A673 (cell line): ENCODE results near the gene TNS1. TPM values are rescaled to one million over a fixed set of nuclear protein-coding genes. Genes with fewer than 3 reads are reported as not detected.

ENCODE experiments used
- BruUV-seq: library from RNA; stranded (reverse); fragments of 400-500 nt; replicated peaks from 2 replicates; lab custom pipeline; 2021; lab: Mats Ljungman, UMichigan
- CTCF ChIA-PET: fragments of 300-600 bp; sonication (Branson Sonifier 250); formaldehyde crosslinking; loops from one replicate; lab custom pipeline; 2022; ENCODE audit warnings: antibody characterized with exemption; lab: Charles Lee
- POLR2A ChIA-PET: fragments of 300-600 bp; sonication (Branson Sonifier 250); formaldehyde crosslinking; loops from one replicate; lab custom pipeline; 2022; ENCODE audit warnings: antibody characterized with exemption; ENCODE audit not compliant: low non-redundant PET; lab: Charles Lee
- DNase-seq: peaks from one replicate; pipeline ENCODE4 v3.0.0-alpha.2; 2015; ENCODE audit warnings: low spot score
- H3K27ac ChIP-seq: fragments of 200-600 bp; sonication (generic); 2 replicates; pipeline ENCODE4 v1.5.1; 2016; ENCODE audit warnings: mixed run types, low read depth, mild to moderate bottlenecking, mixed read lengths, antibody characterized with exemption, low read length; ENCODE audit not compliant: poor library complexity, severe bottlenecking
- H3K27me3 ChIP-seq: fragments of 200-600 bp; sonication (generic); replicated peaks from 2 replicates; pipeline ENCODE4 v1.6.1; 2017; ENCODE audit warnings: mixed run types, low read depth, mild to moderate bottlenecking, mixed read lengths, antibody characterized with exemption, low read length; ENCODE audit not compliant: insufficient read depth, poor library complexity
- H3K36me3 ChIP-seq: fragments of 200-600 bp; sonication (generic); 2 replicates; pipeline ENCODE4 v1.6.1; 2016; ENCODE audit warnings: mixed run types, mild to moderate bottlenecking, mixed read lengths, antibody characterized with exemption, low read length; ENCODE audit not compliant: insufficient read depth, poor library complexity, severe bottlenecking
- H3K4me1 ChIP-seq: fragments of 200-600 bp; sonication (generic); 2 replicates; pipeline ENCODE4 v1.6.1; 2017; ENCODE audit warnings: mixed run types, mild to moderate bottlenecking, mixed read lengths, antibody characterized with exemption, low read length; ENCODE audit not compliant: insufficient read depth, poor library complexity, severe bottlenecking
- H3K4me3 ChIP-seq: fragments of 200-600 bp; sonication (generic); 2 replicates; pipeline ENCODE4 v1.5.1; 2016; ENCODE audit warnings: low read depth, mixed run types, mild to moderate bottlenecking, mixed read lengths, low read length; ENCODE audit not compliant: poor library complexity, severe bottlenecking
- H3K9me3 ChIP-seq: fragments of 200-600 bp; sonication (generic); 2 replicates; pipeline ENCODE4 v1.6.1; 2016; ENCODE audit warnings: mixed run types, low read depth, mild to moderate bottlenecking, mixed read lengths, antibody characterized with exemption, low read length; ENCODE audit not compliant: poor library complexity, severe bottlenecking
- CTCF ChIP-seq: fragments of 300-800, 200-600 bp; sonication (generic); conservative IDR thresholded peaks from 2 replicates; pipeline ENCODE4 v1.5.1; 2017; ENCODE audit warnings: low read depth, mild to moderate bottlenecking, antibody characterized with exemption, low read length, moderate library complexity, mixed read lengths
- EZH2 ChIP-seq: fragments of 200-600 bp; sonication (generic); IDR thresholded peaks from 2 replicates; pipeline ENCODE4 v1.6.1; 2017; ENCODE audit warnings: borderline replicate concordance, low read depth, mild to moderate bottlenecking, mixed read lengths, antibody characterized with exemption, low read length; ENCODE audit not compliant: poor library complexity, severe bottlenecking
- intact Hi-C: fragments of 100-400 bp; cut with micrococcal nuclease; formaldehyde crosslinking; loops from one replicate; pipeline ENCODE4 v1.10.0; 2022; ENCODE audit not compliant: unreplicated experiment
- total RNA-seq: library from RNA; stranded (reverse); gene quantifications from 2 replicates; pipeline ENCODE4 v1.2.3, GENCODE V29; 2021

Gene TNS1
- total RNA-seq, 1 experiment from 2014 or later = 99.6 TPM

GRCh38 chr2:217990389-217990788 lies 12.4 kb downstream of the TNS1 start:
- no peaks in the 10 kb centered on the region for H3K4me1 ChIP-seq
- no peak overlapping the region for H3K4me3 ChIP-seq
- ChIA-PET POLR2A (no interaction called here), CTCF (no interaction called here)
- H3K27me3 ChIP-seq = no peaks in the 10 kb centered on the region
- no peak for DNase-seq
- BruUV-seq = no TSS peak
- H3K9me3 ChIP-seq = no peaks in the 10 kb centered on the region
- TF ChIP-seq CTCF (no peak), EZH2 (no peak)
- no peak overlapping the region for H3K27ac ChIP-seq
- peaks cover 28% of the 10 kb centered on the region for H3K36me3 ChIP-seq
- intact Hi-C loops = no loop called here

GRCh38 chr2:217989221-217989948 lies 13.4 kb downstream of the TNS1 start:
- H3K4me1 ChIP-seq = no peaks in the 10 kb centered on the region
- no peak for TF ChIP-seq CTCF
- no peak for TF ChIP-seq EZH2
- POLR2A ChIA-PET = no interaction called here
- H3K9me3 ChIP-seq = no peaks in the 10 kb centered on the region
- H3K27ac ChIP-seq = no peak overlapping the region
- intact Hi-C loops = loop anchor here (5.0 kb wide), 1 partner anchor 102 kb away; no protein-coding TSS in a partner anchor
- CTCF ChIA-PET = interaction anchor here (0.6 to 1.3 kb wide), 2 partner anchors 200 to 225 kb away, joined by 3 to 4 read pairs; no protein-coding TSS in a partner anchor
- H3K4me3 ChIP-seq = no peak overlapping the region
- BruUV-seq = no TSS peak
- H3K36me3 ChIP-seq = peaks cover 28% of the 10 kb centered on the region
- DNase-seq = no peak
- no peaks in the 10 kb centered on the region for H3K27me3 ChIP-seq

GRCh38 chr2:217988840-217989204 lies 14.0 kb downstream of the TNS1 start:
- H3K36me3 ChIP-seq = peaks cover 32% of the 10 kb centered on the region
- 0 out of 2 replicates have a peak, but pooled peaks have one; percentile 15 for TF ChIP-seq CTCF
- TF ChIP-seq EZH2 = no peak
- H3K9me3 ChIP-seq = no peaks in the 10 kb centered on the region
- H3K4me1 ChIP-seq = no peaks in the 10 kb centered on the region
- no peak overlapping the region for H3K27ac ChIP-seq
- ChIA-PET POLR2A (no interaction called here), CTCF (interaction anchor here (1.3 to 1.4 kb wide), 2 partner anchors 200 to 203 kb away, joined by 4 to 6 read pairs; no protein-coding TSS in a partner anchor)
- DNase-seq = no peak
- no peak overlapping the region for H3K4me3 ChIP-seq
- no TSS peak for BruUV-seq
- H3K27me3 ChIP-seq = no peaks in the 10 kb centered on the region
- intact Hi-C loops = loop anchor here (1.0 to 5.0 kb wide), 3 partner anchors 102 to 204 kb away; no protein-coding TSS in a partner anchor
